Tibial nerve (tissue), 4 donors: ENCODE measurements around the gene ZNF460. TPM values are rescaled to one million over a fixed set of nuclear protein-coding genes. Genes with fewer than 3 reads are reported as not detected.
A peak's percentile ranks its signal among the peaks of the same experiment; 100 is the strongest.

ENCODE experiments used
- DNase-seq, 2 donors: peaks; one replicate each; pipeline ENCODE4 v3.0.0-alpha.2; 2019; ENCODE audit warnings: low spot score in 2 of 2
- H3K27ac ChIP-seq, 4 donors: fragments of 200-600 bp; sonication (generic) in 3 of 4; one replicate each; pipeline ENCODE4 v1.5.1; 2017 to 2019; ENCODE audit warnings: mild to moderate bottlenecking in 1 of 4
- H3K27me3 ChIP-seq, 2 donors: fragments of 200-600 bp; sonication (generic) in 1 of 2; one replicate each; pipeline versions ENCODE4 v1.5.1 to v1.6.0; 2017 to 2019
- H3K36me3 ChIP-seq, 3 donors: fragments of 200-600 bp; sonication (generic); one replicate each; pipeline ENCODE4 v1.5.1; 2018 to 2019
- H3K4me1 ChIP-seq, 4 donors: fragments of 200-600 bp; sonication (generic) in 3 of 4; one replicate each; pipeline ENCODE4 v1.5.1; 2017 to 2019
- H3K4me3 ChIP-seq, 4 donors: fragments of 200-600 bp; sonication (generic) in 3 of 4; one replicate each; pipeline ENCODE4 v1.5.1; 2017 to 2019; ENCODE audit warnings: mild to moderate bottlenecking in 1 of 4, moderate library complexity in 1 of 4
- H3K9me3 ChIP-seq, 4 donors: fragments of 200-600 bp; sonication (generic) in 3 of 4; one replicate each; pipeline ENCODE4 v1.5.1; 2017 to 2019
- EP300 ChIP-seq, 2 donors: sonication (generic); formaldehyde crosslinking; IDR thresholded peaks; one replicate each; pipeline ENCODE4 v1.6.1; 2017; ENCODE audit warnings: antibody characterized with exemption in 2 of 2, mild to moderate bottlenecking in 1 of 2
- POLR2A ChIP-seq, 2 donors: fragments of 450-650 bp; IDR thresholded peaks; one replicate each; pipeline ENCODE4 v1.6.1; 2017; ENCODE audit warnings: antibody characterized with exemption in 2 of 2, mild to moderate bottlenecking in 2 of 2, moderate library complexity in 2 of 2
- WGBS, 2 donors: methylation state at CpG; one replicate each; pipeline ENCODE4 v1.1.5; 2018; 5-methylcytosine and 5-hydroxymethylcytosine counted together
- total RNA-seq, 4 donors: library from RNA; depleted of rRNA; stranded (reverse); fragments of >200 nt; gene quantifications; one replicate each; pipeline ENCODE4 v1.1.0, GENCODE V29; 2016
- TF ChIP-seq, protein P1 (sequence below), 5 experiments: fragments of 200-600 bp in 3 of 5; fragments of 450-650 bp in 2 of 5; sonication (generic) in 3 of 5; IDR thresholded peaks; one replicate each; pipeline ENCODE4 v1.5.1; 2016 to 2019; ENCODE audit warnings: antibody characterized with exemption in 5 of 5, mild to moderate bottlenecking in 3 of 5, moderate library complexity in 2 of 5

The ZNF460 gene
- total RNA-seq, 4 donors from 2014 or later: 68.4 to 94.3 (median 85.1) TPM

DNA sequence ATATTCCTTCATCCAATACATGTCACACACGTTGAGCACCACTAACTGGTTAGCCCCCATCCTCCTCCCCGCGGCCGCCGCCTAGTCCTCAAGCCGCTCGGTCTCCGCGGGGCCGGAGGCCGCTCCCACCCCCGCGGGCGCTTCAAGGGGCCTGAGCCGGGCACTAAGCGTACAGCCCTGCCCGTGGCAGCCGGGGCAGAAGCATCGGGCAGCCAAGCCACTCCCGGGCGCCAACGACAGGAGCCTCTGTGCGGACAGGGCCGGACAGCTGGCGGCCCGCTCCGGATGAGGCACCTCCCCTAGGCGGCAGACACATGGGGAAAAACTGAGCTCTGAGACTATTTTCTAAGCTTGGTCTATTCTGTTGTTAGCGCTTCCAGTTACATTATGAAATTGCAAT is 37.2 kb downstream of the ZNF460 start:
- WGBS, 2 donors: 7 to 10% methylated on average over 24 to 25 of the region's 29 CpGs
- Histone ChIP-seq H3K27me3 (peaks cover 0 to 5% of the 10 kb centered on the region in 2 donors), H3K9me3 (peaks cover 0 to 29% (median 0%) of the 10 kb centered on the region in 4 donors), H3K36me3 (peaks cover 0 to 11% (median 0%) of the 10 kb centered on the region in 3 donors), H3K4me1 (peaks cover 0 to 20% (median 13%) of the 10 kb centered on the region in 4 donors), H3K4me3 (no peak overlapping the region), H3K27ac (no peak overlapping the region)
- TF ChIP-seq, protein P1, sequence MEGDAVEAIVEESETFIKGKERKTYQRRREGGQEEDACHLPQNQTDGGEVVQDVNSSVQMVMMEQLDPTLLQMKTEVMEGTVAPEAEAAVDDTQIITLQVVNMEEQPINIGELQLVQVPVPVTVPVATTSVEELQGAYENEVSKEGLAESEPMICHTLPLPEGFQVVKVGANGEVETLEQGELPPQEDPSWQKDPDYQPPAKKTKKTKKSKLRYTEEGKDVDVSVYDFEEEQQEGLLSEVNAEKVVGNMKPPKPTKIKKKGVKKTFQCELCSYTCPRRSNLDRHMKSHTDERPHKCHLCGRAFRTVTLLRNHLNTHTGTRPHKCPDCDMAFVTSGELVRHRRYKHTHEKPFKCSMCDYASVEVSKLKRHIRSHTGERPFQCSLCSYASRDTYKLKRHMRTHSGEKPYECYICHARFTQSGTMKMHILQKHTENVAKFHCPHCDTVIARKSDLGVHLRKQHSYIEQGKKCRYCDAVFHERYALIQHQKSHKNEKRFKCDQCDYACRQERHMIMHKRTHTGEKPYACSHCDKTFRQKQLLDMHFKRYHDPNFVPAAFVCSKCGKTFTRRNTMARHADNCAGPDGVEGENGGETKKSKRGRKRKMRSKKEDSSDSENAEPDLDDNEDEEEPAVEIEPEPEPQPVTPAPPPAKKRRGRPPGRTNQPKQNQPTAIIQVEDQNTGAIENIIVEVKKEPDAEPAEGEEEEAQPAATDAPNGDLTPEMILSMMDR (IDR thresholded peaks at IDR 0.05): no peak
- no peak for TF ChIP-seq POLR2A (IDR thresholded peaks at IDR 0.05)
- TF ChIP-seq EP300 (IDR thresholded peaks at IDR 0.05): no peak
- no peak for DNase-seq

GRCh38 chr19:57319869-57320179 is 39.5 kb downstream of the ZNF460 start:
- 0% methylated on average over 1 of the region's 1 CpG for WGBS, 2 donors
- Histone ChIP-seq H3K4me1 (peaks cover 0 to 20% (median 13%) of the 10 kb centered on the region in 4 donors), H3K4me3 (peak overlapping the region; percentile 52 to 83 (median 66)), H3K36me3 (peaks cover 0 to 35% (median 7%) of the 10 kb centered on the region in 3 donors), H3K9me3 (peaks cover 0 to 51% (median 5%) of the 10 kb centered on the region in 4 donors), H3K27me3 (peaks cover 0 to 5% of the 10 kb centered on the region in 2 donors), H3K27ac (peak overlapping the region; percentile 53 to 88 (median 75))
- no peak for DNase-seq
- TF ChIP-seq POLR2A (IDR thresholded peaks at IDR 0.05): no peak
- TF ChIP-seq EP300 (IDR thresholded peaks at IDR 0.05): no peak
- TF ChIP-seq, protein P1 (IDR thresholded peaks at IDR 0.05): no peak

GRCh38 chr19:57320180-57321084 is 40.1 kb downstream of the ZNF460 start, which contains the start of gene ZNF543:
Gene ZNF543 (plus strand): TSS chr19:57320472. CDS start chr19:57320854, 382 bp downstream.
- TF ChIP-seq POLR2A (IDR thresholded peaks at IDR 0.05): peak in 1 of 2 donors; percentile 54
- TF ChIP-seq, protein P1 (IDR thresholded peaks at IDR 0.05): peak in 1 of 5 experiments; percentile 18
- peak in 1 of 2 donors; percentile 74 for TF ChIP-seq EP300 (IDR thresholded peaks at IDR 0.05)
- Histone ChIP-seq H3K9me3 (peaks cover 0 to 57% (median 6%) of the 10 kb centered on the region in 4 donors), H3K4me3 (peak within 1 kb of the TSS; percentile 52 to 83 (median 66)), H3K27me3 (peaks cover 0 to 5% of the 10 kb centered on the region in 2 donors), H3K36me3 (peaks cover 0 to 41% (median 11%) of the 10 kb centered on the region in 3 donors), H3K4me1 (peaks cover 0 to 20% (median 13%) of the 10 kb centered on the region in 4 donors), H3K27ac (peak within 1 kb of the TSS; percentile 53 to 88 (median 75))
- 1 to 2% methylated on average over 43 to 57 of the region's 71 CpGs for WGBS, 2 donors
- DNase-seq: peak; percentile 82 to 91

DNA sequence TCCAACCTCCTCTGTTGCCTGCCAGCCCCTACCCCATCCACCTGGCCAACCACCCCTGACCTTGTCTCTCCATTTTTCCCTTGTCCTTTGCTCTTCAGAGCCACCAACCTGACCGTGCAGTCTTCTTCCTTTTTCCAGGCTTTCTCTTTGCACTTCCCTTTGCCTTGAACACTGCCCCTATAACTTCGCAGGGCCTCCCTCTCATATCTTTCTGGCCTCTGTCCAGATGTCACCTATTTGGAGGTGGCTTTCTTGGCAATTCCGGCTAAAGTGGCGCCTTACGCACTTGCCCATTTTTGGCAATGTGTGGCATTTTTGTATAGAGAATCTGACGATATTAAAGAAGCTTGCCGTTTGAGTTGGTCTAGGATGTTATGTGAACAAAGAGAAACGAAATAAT is 40.8 kb downstream of the ZNF460 start:
- TF ChIP-seq POLR2A (IDR thresholded peaks at IDR 0.05) (no peak), EP300 (IDR thresholded peaks at IDR 0.05) (no peak)
- TF ChIP-seq, protein P1 (IDR thresholded peaks at IDR 0.05): no peak
- Histone ChIP-seq H3K4me1 (peaks cover 0 to 20% (median 13%) of the 10 kb centered on the region in 4 donors), H3K4me3 (peak overlapping the region; percentile 52 to 83 (median 66)), H3K27ac (peak overlapping the region in 3 of 4 donors; percentile 72 to 88 (median 78)), H3K27me3 (peaks cover 0 to 5% of the 10 kb centered on the region in 2 donors), H3K36me3 (peaks cover 0 to 47% (median 16%) of the 10 kb centered on the region in 3 donors), H3K9me3 (peaks cover 0 to 58% (median 10%) of the 10 kb centered on the region in 4 donors)
- DNase-seq: no peak
- WGBS, 2 donors: 36 to 43% methylated on average over 8 of the region's 8 CpGs
